OCI-M2 (cell line): ENCODE data around the gene FBN1.

Source experiments
- DNase-seq: peaks from one replicate; lab custom pipeline; 2025; ENCODE audit not compliant: unreplicated experiment; lab: John Stamatoyannopoulos, UW

FBN1 gene

DNA sequence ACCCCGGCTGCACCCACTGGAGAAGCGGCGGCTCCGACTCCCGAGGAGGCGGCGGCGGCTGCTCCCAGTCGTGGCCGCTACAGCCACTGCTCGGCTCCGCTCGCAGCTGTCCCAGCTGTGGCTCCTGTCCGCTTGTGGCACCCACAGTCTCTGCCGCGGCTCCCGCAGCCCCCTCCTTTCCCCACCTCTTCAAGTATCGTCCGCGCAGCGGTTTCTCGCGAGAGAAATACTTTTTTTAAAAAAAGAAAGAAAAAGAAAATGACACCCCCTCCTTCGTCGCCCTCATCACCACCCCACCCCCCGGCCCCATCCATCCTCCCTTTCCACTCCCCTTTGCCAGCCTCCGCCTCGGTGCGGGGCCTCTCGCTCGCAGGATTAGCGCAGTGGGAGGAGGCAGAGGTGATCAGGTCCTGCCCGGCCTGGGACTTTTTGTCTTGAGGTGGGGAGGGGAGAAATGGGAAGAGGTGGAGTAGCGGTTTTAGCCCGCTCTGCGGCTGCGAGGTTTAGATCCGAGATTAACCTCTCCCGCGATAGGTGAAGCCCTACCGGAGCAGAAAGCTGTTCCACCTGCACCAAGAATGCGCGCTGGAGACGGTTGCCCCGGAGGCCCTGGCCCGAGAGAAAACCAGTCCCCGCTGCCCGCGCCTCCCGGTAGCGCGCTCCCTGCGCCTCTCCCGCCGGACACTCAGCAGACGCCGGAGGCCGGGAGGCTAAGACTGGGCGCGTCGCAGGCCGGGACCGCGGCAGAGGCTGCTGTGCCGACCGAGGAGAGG lies at the start of gene FBN1:
TSS of gene FBN1 (minus strand) at position 152 of the 773 bp plus-strand sequence. CDS start 940 bp downstream, outside the sequence.
- DNase-seq = no peak

GRCh38 chr15:48693484-48693883 lies 48.0 kb upstream of the FBN1 start:
- no peak for DNase-seq

DNA sequence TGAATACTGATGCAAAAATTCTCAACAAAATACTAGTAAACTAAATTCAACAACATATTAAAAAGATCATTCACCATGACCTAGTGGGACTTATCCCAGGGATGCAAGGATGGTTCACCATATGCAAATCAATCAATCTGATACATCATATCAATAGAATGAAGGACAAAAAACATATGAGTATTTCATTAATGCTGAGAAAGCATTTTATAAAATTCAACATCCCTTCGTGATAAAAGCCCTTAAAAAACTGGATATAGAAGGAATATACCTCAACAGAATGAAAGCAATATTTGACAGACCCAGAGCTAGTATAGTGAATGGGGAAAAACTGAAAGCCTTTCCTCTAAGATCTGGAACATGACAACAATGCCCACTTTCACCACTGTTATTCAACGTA lies 43.0 kb upstream of the FBN1 start:
- DNase-seq = no peak

DNA sequence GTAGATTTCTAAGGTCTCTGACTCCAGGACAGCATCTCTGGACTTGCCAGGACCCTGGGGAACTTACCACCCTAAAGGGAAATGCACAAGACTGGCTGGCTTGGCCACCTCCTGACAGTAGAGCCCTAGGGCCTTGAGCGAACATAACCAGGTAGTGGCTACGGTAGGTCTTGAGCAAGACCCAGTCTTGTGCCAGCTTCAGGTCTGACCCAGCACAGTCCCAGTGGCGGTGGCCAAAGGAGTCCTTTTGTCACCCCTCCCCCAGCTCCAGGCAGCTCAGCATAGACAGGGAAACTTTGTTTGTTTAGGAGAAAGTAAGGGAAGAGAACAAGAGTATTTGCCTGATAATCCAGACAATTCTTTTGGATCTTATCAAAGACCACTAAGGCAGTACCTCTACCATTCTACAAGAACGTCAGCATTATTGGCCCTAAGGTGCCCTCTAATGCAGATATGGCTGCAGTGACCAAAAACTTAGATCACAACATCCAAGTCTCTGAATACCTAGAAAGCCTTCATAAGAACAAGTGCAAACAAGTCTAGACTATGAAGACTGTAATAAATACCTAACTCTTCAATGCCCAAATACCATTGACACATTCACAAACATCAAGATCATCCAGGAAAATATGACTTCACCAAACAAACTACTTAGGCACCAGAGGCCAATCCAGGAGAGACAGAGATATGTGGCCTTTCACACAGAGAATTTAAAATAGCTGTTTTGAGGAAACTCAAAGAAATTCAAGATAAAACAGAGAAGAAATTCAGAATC lies 38.7 kb upstream of the FBN1 start:
- no peak for DNase-seq

GRCh38 chr15:48682942-48683651 lies 37.6 kb upstream of the FBN1 start:
- DNase-seq = no peak

GRCh38 chr15:48681353-48681752 lies 35.8 kb upstream of the FBN1 start:
- no peak for DNase-seq

DNA sequence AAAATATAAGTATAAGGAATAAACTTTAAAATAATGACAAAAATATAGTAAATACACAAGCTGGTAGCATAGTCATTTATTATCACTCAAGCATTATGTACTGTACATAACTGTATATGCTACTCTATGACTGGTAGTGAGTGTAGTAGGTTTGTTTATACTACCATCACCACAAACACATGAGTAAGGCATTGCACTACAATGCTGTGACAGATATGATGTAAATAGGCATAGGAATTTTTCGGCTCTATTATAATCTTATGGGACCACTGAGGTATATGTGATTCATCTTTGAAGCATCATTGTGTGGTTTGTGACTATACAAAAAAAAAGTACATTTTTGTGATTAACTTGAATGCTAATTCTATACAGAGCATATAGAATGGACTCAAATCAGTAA lies 35.3 kb upstream of the FBN1 start:
- DNase-seq = no peak

DNA sequence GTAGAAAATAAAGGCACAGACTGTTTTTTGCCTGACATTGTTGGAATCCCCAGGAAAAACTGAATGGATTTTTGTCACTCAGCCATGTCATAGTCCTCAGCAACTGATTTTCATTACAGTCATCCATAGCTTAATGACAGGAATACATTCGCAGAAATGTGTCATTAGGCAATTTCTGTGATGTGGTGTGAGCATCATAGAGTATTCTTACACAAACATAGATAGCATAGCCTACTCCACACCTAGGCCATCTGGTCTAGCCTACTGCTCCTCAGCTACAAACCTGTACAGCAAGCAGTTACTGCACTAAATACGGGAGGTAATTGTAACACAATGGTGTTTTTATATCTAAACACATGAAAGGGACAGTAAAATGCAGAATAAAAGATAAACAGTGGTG lies 34.4 kb upstream of the FBN1 start:
- DNase-seq = no peak

DNA sequence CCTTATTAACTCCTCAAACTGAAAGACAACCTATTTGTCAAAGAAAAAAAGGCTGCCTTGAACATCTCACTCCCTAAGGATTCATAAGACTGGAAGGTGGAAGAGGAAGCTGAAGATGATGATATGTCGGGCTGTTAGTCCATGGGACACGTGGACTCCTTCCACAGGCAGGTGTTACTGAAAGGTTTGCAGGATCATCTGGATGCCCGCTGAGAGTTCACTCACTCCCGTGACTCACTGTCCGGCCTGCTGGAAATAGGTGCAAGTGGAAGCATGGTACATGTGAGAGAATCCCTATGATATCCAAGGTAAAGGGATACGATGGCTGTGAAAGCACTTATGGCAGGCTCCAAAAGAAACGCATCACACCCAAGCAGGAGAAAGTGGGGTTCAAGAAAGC lies 33.3 kb upstream of the FBN1 start:
- no peak for DNase-seq

DNA sequence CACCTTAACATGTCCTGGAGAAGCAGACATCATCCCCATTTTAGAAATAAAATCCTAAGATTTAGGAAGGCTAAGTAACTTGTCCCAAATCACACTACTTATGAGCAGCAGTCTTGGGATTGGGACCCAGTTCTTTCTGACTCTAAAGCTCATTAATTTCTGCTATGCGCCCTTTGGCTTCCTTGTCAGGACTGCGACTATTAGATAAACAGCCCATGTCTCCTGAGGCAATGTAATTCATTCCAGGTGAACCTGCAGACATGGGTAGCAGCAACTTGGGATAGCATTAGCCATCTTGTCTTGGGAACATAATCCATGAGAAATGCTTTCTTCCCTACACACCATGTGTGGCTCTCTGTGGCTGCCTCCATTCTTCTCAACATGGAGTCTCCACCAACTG lies 32.3 kb upstream of the FBN1 start:
- no peak for DNase-seq

GRCh38 chr15:48675436-48675835 lies 29.9 kb upstream of the FBN1 start:
- no peak for DNase-seq

DNA sequence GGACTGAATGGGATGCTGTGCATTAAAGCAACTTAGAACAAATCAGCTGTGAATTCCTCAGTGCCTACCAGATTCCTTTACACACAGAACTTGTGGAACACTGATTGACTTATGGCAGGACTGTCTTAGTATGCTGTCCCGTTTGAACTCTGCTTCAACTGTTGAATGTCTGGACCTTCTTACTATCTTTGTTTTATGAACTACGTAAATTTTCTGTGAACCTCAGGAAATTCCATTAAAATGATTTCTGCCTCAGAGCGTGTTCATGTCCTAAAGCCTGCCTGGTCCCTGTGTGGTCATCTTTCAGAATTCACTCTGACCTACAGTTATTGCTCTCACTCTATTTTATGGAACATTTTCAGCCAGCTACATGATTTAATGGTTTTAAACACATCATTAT lies 29.4 kb upstream of the FBN1 start:
- DNase-seq = no peak

DNA sequence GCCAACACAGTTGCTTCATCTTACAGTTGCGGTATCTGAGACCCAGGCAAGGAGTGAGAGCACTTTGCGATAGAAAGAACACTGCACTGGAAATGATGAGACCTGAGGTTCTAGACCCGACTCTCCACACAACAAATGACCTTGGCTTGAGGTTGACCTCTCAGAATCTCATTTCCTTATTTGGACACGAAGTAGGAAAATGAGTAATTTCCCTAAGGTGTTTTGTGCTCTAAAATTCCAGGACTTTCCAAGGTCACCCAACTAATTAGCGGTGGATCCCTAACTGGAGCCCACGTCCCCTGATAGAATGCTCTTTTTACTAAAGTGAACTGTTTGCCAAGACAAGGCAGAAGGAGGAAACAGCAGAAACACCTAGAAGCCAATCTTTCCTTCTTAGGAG lies 26.7 kb upstream of the FBN1 start:
- no peak for DNase-seq

- DNase-seq = no peak
Measured at GRCh38 chr15:48671103-48672022, 25.9 kb upstream of the FBN1 start.

DNA sequence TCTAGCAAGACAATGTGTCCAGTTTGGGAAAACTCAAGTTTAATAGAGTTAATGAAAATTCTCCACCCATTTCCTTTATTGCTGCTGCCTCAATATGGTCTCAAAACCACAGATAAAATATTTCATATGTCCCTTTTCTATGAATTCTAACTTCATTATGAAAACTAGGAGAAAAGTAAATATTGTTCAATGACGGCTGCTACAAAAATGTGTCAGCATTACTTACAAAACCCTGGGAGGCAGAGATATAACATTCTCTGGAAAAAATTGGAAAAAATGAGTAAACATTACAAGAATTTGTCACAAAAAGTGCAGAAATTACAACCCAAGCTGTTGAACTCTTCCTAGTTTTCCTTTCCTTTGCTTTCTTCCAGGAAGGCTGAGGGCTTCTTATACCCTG lies 22.2 kb upstream of the FBN1 start:
- no peak for DNase-seq

DNA sequence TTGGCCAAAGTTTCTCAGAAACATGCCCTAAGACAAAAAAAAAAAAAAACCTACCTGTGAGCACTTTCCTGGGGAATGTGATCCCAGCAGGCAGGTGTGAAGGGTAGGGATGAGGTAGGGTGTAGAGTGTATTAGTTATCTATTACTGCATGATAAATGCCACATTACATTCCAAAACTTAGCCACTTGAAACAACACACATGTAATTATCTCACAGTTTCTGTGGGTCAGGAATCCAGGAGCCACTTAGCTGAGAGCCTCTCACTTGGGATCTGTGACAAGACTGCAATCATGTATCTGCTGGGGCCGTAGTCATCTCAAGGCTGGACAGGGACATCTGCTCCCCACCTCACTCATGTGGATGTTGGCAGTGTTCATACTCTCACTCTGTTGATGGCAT lies 18.9 kb upstream of the FBN1 start:
- DNase-seq = no peak

DNA sequence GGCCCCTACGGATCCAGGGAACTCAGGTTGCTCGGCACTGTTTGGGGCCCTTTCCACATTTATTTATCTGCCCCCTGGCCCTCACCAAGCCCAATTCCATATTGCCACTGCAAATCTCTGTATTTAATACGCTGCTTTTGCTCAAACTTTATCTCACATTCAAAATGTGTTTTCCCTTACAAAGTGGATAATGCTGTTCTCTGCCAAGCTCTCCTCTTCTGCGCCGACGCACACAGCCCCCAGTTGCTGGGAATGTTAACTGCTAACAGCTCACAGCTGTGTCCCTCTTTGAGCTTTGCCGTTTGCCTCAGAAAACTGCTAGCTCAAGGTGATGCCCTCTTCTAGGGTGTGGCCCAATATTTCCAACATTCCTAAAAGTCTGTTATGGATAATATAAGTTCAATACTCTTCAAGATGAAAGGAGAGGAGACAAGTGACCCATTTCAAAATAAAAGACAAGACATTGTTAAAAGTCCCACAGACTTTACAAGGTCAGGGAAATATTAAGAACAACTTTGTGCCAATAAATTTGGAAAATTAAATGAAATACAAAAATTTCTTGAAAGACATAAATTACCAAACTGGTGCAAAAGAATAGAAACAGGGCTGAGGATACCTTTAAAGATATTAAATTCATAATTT lies 12.6 kb upstream of the FBN1 start:
- no peak for DNase-seq

- no peak for DNase-seq
Measured at GRCh38 chr15:48654801-48655200, 9.3 kb upstream of the FBN1 start.

DNA sequence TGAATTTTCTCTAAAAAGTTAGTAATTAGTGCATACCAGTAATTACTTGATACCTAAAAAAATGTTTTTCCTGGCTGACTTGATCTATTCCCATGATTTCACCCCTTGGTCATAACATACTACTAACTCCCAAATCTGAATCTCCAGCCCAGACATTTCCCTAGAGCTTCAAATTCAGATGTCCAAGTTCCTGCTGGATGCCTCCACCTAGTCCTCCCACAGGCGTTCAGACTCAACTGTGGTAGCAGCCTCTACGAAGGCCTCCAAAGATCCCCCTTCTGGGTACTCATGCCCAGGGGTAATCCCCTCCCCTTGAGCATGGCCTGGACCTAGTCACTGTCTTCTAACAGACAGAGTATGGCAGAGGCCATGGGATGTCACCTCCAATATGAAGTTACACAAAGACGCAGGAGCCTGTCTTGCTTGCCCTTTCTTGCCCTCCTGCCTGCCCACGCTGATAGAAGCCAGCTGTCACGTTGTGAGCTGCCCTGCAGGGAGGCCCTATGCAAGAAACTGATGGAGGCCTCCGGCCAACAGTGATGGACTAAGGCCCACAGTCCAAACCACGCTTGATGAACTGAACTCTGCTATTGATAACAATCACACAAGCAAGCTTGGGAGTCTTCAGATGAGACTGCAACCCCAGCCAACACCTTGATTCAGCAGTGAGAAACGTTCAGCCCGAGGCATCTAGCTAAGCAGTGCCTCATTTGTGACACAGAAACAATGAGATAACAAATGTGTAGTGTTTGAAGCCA lies 8.6 kb upstream of the FBN1 start:
- no peak for DNase-seq

DNA sequence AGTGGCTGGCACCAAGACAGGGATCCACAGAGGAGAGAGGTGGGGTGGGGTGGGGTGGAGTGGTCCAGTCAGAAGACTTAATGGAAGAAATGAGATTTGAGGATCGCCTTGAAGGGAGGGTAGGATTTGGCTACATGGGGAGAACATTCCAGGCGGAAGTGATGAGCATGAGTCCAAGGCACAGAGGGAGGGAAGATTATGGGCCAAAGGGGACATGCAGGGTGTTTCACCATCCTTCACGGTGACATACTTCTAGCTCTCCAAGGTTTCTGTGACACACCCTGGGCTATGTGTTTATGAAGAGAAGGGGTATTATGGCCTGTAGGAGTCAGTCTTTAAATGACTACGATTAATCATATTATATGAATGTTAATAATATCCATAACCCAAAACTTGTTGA lies 7.7 kb upstream of the FBN1 start:
- DNase-seq = no peak
